Omental fat pad (tissue), 4 donors: ENCODE results near the gene IGF2R. TPM values are rescaled to one million over a fixed set of nuclear protein-coding genes. Genes with fewer than 3 reads are reported as not detected.
A peak's percentile ranks its signal among the peaks of the same experiment; 100 is the strongest.

Experiments
- ATAC-seq: fragments of 150-250 bp; one replicate; pipeline ENCODE4 v1.9.1; 2016; ENCODE audit warnings: mild to moderate bottlenecking, moderate library complexity; ENCODE audit not compliant: low FRiP score
- DNase-seq: peaks from one replicate; pipeline ENCODE4 v3.0.0-alpha.2; 2019; ENCODE audit warnings: low spot score
- total RNA-seq, 4 donors: library from RNA; depleted of rRNA; stranded (reverse); fragments of >200 nt; gene quantifications; one replicate each; pipeline ENCODE4 v1.1.0, GENCODE V29; 2016
- TF ChIP-seq, protein P1 (sequence below), 3 donors: fragments of 450-650 bp; IDR thresholded peaks; one replicate each; pipeline ENCODE4 v1.5.1; 2016 to 2017; ENCODE audit warnings: antibody characterized with exemption in 3 of 3, mild to moderate bottlenecking in 3 of 3, moderate library complexity in 2 of 3

IGF2R gene
- total RNA-seq, 4 donors from 2014 or later: 69.9 to 131 (median 110) TPM

DNA sequence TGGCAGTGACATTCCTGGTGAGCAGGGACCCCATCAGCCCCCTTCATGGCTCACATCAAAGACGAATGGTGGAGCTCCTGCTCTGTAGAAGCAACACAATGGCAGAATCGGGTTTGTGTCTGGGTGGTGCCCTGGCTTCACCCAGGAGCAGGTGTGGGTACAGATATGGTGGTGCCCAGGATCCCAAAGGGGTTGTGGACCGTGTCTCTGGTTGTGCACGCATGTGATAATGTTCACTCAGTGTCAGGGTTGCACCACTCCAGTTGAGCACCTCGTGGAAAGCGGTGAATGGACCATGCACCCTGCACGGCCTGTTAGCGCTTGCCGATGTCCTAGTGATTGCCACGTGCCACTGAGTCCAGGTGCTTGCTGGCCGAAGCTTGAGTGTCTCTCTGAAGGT is 63.0 kb downstream of the IGF2R start:
- DNase-seq (no peak), ATAC-seq (no peak)
- TF ChIP-seq, protein P1, sequence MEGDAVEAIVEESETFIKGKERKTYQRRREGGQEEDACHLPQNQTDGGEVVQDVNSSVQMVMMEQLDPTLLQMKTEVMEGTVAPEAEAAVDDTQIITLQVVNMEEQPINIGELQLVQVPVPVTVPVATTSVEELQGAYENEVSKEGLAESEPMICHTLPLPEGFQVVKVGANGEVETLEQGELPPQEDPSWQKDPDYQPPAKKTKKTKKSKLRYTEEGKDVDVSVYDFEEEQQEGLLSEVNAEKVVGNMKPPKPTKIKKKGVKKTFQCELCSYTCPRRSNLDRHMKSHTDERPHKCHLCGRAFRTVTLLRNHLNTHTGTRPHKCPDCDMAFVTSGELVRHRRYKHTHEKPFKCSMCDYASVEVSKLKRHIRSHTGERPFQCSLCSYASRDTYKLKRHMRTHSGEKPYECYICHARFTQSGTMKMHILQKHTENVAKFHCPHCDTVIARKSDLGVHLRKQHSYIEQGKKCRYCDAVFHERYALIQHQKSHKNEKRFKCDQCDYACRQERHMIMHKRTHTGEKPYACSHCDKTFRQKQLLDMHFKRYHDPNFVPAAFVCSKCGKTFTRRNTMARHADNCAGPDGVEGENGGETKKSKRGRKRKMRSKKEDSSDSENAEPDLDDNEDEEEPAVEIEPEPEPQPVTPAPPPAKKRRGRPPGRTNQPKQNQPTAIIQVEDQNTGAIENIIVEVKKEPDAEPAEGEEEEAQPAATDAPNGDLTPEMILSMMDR (IDR thresholded peaks at IDR 0.05): no peak

DNA sequence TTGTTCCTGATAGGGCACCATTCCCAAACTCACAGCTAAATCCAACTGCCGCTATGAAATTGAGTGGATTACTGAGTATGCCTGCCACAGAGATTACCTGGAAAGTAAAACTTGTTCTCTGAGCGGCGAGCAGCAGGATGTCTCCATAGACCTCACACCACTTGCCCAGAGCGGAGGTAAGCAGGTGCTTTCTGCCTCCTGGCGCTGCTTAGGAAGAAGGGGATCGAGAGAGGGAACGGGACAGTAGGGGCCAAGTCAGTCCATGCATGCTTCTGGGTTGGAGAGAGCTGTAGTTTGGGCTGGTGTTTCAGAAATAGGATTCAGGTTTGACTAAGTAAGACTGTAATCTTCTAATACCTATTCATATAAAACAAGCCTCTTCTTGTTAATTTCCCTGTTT is 63.7 kb downstream of the IGF2R start:
- DNase-seq (no peak), ATAC-seq (no peak)
- TF ChIP-seq, protein P1 (IDR thresholded peaks at IDR 0.05): no peak

DNA sequence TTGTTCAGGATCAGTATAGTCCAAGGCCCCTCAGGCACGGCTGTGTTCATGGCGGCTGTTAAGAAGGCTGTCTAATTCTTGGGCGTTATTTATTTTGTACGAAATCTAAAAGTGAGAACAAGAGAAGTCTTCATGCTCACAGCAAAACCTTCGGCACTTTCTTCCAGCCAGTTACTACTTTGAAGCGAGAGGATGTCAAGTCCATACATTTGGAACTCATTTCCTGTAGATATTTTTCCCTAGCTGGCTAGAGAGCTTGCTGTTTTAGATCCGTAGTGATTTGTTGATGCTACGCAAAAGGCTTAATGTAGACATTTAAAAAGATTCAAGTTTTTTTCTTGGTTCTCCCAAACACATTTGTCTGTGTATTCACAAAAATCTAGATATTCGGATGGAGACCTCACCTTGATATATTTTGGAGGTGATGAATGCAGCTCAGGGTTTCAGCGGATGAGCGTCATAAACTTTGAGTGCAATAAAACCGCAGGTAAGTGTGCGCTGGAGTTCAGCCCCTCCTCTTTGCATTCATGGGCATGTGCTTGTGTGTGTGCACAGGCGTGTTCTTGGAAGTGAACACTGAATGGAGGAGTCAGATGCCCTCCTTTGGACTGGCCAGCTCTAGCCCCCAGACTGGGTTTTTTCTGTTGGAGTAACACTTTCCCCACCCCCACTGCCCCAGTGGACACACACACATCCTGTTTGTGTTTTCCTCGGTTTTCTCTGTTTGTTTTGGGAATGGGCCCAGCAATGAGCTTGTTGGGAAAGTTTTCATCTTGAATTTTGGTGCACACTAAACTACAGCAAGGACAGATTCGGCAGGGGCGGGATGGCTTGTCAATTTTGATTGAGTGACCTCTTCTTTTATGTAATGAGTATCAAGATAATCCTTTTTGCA is 65.4 kb downstream of the IGF2R start:
- TF ChIP-seq, protein P1 (IDR thresholded peaks at IDR 0.05): no peak
- DNase-seq (no peak), ATAC-seq (no peak)

DNA sequence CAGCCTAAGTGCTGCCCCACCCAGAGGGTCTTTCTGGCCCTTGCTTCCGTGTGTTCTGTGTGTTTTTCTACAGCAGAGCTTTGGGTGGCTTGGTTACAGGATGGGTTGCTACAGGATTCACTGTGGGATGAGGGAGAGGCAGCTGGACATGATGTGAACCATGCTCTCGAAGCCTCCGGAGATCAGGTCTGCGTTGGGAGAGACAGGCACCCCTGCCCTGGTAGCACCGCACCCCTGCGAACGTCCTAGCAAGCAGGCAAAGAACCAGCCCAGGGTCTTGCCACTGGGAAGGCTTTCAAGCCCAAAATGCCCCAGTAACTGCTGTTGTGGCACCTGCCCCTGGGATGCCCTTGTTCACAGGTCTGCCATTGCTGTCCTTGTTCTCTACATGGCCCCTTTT is 66.4 kb downstream of the IGF2R start:
- no peak for DNase-seq
- no peak for ATAC-seq
- TF ChIP-seq, protein P1 (IDR thresholded peaks at IDR 0.05): no peak

DNA sequence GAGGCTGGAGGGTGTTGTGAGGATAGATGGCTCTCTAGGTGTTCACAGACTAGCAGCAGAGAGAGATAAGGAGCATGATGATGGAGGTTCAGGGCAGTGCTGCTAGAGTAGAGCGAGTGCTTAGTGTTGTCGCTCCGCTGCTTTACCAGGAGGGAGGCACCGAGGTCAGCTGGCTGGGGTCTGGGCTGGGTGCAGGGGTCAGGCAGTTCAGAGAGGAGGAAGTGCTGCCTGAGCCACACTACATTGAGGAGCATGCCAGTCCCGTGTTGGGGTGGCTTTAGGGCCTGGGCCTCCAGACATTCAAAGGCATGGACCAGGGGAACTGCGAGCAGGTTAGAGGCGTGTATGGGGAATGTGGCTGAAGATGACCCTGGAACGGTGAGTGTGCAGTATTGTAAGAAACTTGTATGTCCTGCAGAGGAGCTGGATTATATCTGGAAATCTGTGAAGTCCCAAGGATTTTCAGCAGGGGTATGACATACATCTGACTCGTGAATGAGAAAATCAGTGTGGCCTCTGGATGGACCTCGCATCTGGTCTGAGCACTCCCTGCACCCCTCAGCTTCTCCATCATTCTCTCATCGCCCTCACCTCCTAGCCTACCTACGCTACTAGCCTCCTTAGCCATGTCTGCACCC is 66.9 kb downstream of the IGF2R start:
- TF ChIP-seq, protein P1 (IDR thresholded peaks at IDR 0.05): no peak
- DNase-seq (no peak), ATAC-seq (no peak)

DNA sequence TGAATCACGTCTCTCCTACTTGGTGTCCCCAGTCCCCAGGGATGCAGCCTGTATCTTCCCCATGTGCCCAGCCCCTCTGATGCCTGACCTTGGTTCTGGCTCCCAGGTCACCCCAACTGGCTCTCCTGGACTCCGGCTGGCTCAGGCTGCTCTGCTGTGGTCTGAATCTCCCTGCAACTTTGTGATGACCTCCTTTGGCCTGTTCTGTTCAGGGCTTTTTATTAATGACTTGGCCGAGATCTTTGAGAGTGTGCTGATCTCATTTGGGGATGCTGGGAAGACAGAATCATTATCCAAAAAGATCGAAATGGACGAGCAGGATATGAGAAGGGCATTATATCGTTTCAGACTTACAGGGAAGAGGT is 67.4 kb downstream of the IGF2R start:
- TF ChIP-seq, protein P1 (IDR thresholded peaks at IDR 0.05): no peak
- DNase-seq (no peak), ATAC-seq (peak; percentile 43)
